ENCODE data around the gene TPSG1. TPM values are rescaled to one million over a fixed set of nuclear protein-coding genes. Genes with fewer than 3 reads are reported as not detected.
A peak's percentile ranks its signal among the peaks of the same experiment; 100 is the strongest.

Gene TPSG1
- total RNA-seq, 1 experiment from 2014 or later: not detected

- ChIA-PET CTCF (interaction anchor here (0.9 to 1.4 kb wide), 5 partner anchors 43 to 137 kb away, joined by 3 read pairs; no protein-coding TSS in a partner anchor), POLR2A (interaction anchor here (0.9 kb wide), 1 partner anchor 137 kb away, joined by 4 read pairs; no protein-coding TSS in a partner anchor), RAD21 (ENCODE audit: low non-redundant PET in 1 of 2, low total read pairs in 2 of 2, uncharacterized antibody in 2 of 2, unreplicated experiment in 2 of 2) (interaction anchor here in 1 of 2 experiments (0.6 to 0.9 kb wide), 3 partner anchors 10 to 137 kb away, joined by 3 to 4 read pairs (median 3); no protein-coding TSS in a partner anchor)
- Histone ChIP-seq H3K9ac (ENCODE audit: low read length) (peak overlapping the region; percentile 67), H3K4me3 (replicated peaks in 1 of 2; ENCODE audit: low read depth in 1 of 2, low read length in 2 of 2) (peak overlapping the region; percentile 28 to 58), H2AFZ (ENCODE audit: low read depth, low read length, poor library complexity, severe bottlenecking) (no peak overlapping the region), H3K36me3 (ENCODE audit: control insufficient read depth in 1 of 2, insufficient read depth in 2 of 2, low read length in 2 of 2) (no peaks in the 10 kb centered on the region), H3K9me3 (ENCODE audit: control insufficient read depth in 1 of 2, insufficient read depth in 1 of 2, low read depth in 1 of 2, low read length in 2 of 2) (no peaks in the 10 kb centered on the region), H3K9me2 (ENCODE audit: insufficient read depth) (no peaks in the 10 kb centered on the region), H4K20me1 (ENCODE audit: insufficient read depth) (no peaks in the 10 kb centered on the region), H3K4me2 (ENCODE audit: low read length) (peak overlapping the region; percentile 78), H3K27ac (ENCODE audit: low read depth, low read length) (peak overlapping the region; percentile 72), H3K79me2 (ENCODE audit: insufficient read depth, low read length) (no peaks in the 10 kb centered on the region), H3K4me1 (ENCODE audit: control insufficient read depth in 1 of 2, insufficient read depth in 2 of 2, low read length in 2 of 2) (peaks cover 22 to 44% of the 10 kb centered on the region in 2 experiments), H3K27me3 (ENCODE audit: insufficient read depth, low read length) (no peaks in the 10 kb centered on the region)
- no TSS peak for BruUV-seq (replicated peaks)
- TF ChIP-seq CBX3 (IDR thresholded peaks at IDR 0.05; ENCODE audit: low read depth) (no peak), SIN3A (IDR thresholded peaks at IDR 0.05; ENCODE audit: low read depth) (no peak), TCF7L2 (IDR thresholded peaks at IDR 0.05; ENCODE audit: borderline replicate concordance, extremely low read depth, insufficient read depth, insufficient read length) (no peak), EZH2phosphoT487 (IDR thresholded peaks at IDR 0.05; ENCODE audit: borderline replicate concordance) (no peak), REST (IDR thresholded peaks at IDR 0.05; ENCODE audit: low read depth) (no peak), POLR2AphosphoS5 (IDR thresholded peaks at IDR 0.05; ENCODE audit: low read depth, low read length) (no peak), CEBPB (IDR thresholded peaks at IDR 0.05; ENCODE audit: low read depth) (no peak), SRF (IDR thresholded peaks at IDR 0.05; ENCODE audit: low read depth) (no peak), CTCF (IDR thresholded peaks at IDR 0.05 in 2 of 3, conservative IDR thresholded peaks at IDR 0.05 in 1 of 3; ENCODE audit: borderline replicate concordance in 1 of 3, insufficient read depth in 1 of 3, low read depth in 2 of 3, low read length in 2 of 3) (no peak), YY1 (IDR thresholded peaks at IDR 0.05; ENCODE audit: extremely low read depth, insufficient replicate concordance, low read depth, low read length) (no peak), JUND (IDR thresholded peaks at IDR 0.05) (no peak), MAX (IDR thresholded peaks at IDR 0.05) (no peak)
- DNase-seq (ENCODE audit: low read depth, low spot score) (no peak), ATAC-seq (peak; percentile 7; the same call in 1 of the 2 replicates)
- intact Hi-C loops (cut with micrococcal nuclease): loop anchor here (1.0 to 5.0 kb wide), 3 partner anchors 42 to 137 kb away; partner anchors contain the start of gene CACNA1H
Measured at GRCh38 chr16:1193825-1194581, 31.1 kb downstream of the TPSG1 start.
